Activated CD4-positive, alpha-beta T cell treated with anti-CD3 and anti-CD28 coated beads, Interleukin-2, amount 50 U/mL, for 1 hour (primary cell): ENCODE results near the gene LYVE1.

ENCODE experiments used
- DNase-seq: peaks from one replicate; pipeline ENCODE4 v3.0.0-alpha.2; 2020

Gene LYVE1

GRCh38 chr11:10519630-10520029, 48.8 kb downstream of the LYVE1 start:
- DNase-seq = no peak

GRCh38 chr11:10518891-10519290, 49.6 kb downstream of the LYVE1 start:
- no peak for DNase-seq

- DNase-seq = no peak
Observed at GRCh38 chr11:10518123-10518522, 50.3 kb downstream of the LYVE1 start.

- no peak for DNase-seq
Observed at GRCh38 chr11:10515418-10515817, 53.0 kb downstream of the LYVE1 start.

- no peak for DNase-seq
Observed at GRCh38 chr11:10514709-10515108, 53.8 kb downstream of the LYVE1 start.

GRCh38 chr11:10514202-10514601, 54.3 kb downstream of the LYVE1 start:
- DNase-seq = no peak

GRCh38 chr11:10511181-10511621, 57.3 kb downstream of the LYVE1 start:
- no peak for DNase-seq
